Measurements from ENCODE around the gene NDST1.

The NDST1 gene

DNA sequence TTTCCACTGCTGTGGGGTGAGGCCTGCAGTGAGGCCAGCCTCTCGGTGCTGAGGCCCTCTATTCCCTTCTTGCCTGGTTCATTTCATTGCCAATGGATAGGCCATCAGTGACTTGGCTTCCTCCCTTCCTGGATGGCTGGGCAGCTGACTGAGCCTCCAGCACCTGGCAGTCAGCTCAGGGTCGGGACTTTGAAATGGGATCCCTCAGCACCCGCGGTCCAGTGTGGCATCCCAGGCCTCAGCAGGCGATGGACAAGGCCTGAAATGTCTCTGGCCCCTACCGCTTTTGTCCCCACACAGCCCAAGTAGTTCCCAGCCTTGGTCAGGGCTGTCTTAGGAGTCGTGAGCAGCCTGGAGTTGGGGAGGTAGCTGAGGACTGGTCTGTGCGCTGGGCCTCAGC, 17.2 kb downstream of the NDST1 start:
- no peak for FAIRE-seq

- no peak for FAIRE-seq
Observed at GRCh38 chr5:150525781-150526180, 17.9 kb downstream of the NDST1 start.

DNA sequence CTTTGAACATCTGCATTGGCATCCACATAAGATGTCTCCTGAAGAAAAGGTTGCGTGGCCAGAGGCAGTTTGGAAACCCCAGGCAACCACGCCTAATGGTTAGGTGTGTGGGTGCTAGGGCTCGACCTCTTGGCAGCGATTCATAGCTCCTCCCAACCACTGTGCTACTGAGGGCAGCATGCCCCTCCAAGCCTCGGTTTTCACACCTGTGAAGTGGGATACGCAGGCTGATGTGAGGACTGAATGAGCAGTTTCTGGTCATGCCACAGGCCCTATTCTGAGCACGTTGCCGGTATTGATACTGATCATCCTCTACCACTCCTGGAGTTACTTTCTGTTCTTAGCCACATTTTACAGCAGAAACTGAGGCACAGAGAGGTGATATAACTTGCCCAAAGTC, 19.1 kb downstream of the NDST1 start:
- no peak for FAIRE-seq

GRCh38 chr5:150527808-150528207, 19.9 kb downstream of the NDST1 start:
- FAIRE-seq = no peak

- no peak for FAIRE-seq
Observed at GRCh38 chr5:150528924-150529546, 21.1 kb downstream of the NDST1 start.

GRCh38 chr5:150529555-150529954, 21.6 kb downstream of the NDST1 start:
- FAIRE-seq = no peak

- no peak for FAIRE-seq
Observed at GRCh38 chr5:150530423-150530822, 22.5 kb downstream of the NDST1 start.

- no peak for FAIRE-seq
Observed at GRCh38 chr5:150530951-150531588, 23.1 kb downstream of the NDST1 start.

GRCh38 chr5:150531686-150532085, 23.8 kb downstream of the NDST1 start:
- no peak for FAIRE-seq

DNA sequence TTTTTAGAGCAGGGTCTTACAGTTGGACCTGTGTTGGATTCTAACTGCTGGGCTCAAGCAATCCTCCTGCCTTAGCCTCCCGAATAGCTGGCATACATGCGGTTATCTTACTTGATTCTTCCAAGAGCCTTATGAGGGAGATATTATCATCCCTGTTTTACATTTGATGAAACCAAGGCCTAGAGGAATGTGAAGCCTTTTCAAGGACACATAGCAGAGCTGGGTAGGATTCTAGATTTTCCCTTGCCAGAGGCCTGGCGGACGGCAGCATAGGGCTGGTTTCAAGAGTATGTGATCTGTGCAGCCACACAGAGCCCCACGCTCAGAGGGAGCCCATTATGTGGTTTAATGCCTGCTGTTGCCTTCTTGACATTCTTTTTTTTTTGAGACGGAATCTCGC, 24.2 kb downstream of the NDST1 start:
- no peak for FAIRE-seq

DNA sequence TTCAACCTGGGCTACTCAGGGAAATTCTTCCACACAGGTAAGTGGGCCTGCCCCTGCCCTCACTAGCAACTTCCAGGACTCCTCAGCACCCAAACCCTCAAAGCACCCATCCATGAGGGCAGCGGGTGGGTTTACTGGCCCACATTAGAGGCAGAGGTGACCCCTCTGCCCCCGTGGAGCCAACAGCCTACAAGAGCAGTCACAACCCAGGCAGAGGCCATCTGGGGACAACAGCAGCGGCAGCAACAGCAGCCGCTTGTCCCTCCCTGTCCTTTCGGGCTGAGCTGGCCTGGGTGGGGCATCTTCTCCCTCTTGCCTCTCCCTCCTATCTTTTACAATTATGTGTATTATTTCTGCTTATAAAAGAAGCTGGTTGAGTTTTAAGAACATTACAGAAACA, 25.1 kb downstream of the NDST1 start:
- FAIRE-seq = no peak

- FAIRE-seq = no peak
Observed at GRCh38 chr5:150534811-150535210, 26.9 kb downstream of the NDST1 start.

DNA sequence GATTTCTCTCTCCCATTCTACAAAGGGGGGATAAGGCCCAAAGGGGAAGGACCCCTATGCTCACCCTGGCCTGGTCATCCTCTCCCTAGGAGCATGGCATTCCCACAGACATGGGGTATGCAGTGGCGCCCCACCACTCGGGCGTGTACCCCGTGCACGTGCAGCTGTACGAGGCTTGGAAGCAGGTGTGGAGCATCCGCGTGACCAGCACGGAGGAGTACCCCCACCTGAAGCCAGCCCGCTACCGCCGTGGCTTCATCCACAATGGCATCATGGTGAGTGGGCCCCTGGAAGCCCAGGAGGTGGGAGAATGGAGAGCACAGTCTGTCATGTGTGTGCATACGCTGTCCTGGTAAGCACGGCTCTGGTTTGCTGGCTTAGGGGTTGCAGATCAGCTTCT, 27.7 kb downstream of the NDST1 start:
- FAIRE-seq = no peak

DNA sequence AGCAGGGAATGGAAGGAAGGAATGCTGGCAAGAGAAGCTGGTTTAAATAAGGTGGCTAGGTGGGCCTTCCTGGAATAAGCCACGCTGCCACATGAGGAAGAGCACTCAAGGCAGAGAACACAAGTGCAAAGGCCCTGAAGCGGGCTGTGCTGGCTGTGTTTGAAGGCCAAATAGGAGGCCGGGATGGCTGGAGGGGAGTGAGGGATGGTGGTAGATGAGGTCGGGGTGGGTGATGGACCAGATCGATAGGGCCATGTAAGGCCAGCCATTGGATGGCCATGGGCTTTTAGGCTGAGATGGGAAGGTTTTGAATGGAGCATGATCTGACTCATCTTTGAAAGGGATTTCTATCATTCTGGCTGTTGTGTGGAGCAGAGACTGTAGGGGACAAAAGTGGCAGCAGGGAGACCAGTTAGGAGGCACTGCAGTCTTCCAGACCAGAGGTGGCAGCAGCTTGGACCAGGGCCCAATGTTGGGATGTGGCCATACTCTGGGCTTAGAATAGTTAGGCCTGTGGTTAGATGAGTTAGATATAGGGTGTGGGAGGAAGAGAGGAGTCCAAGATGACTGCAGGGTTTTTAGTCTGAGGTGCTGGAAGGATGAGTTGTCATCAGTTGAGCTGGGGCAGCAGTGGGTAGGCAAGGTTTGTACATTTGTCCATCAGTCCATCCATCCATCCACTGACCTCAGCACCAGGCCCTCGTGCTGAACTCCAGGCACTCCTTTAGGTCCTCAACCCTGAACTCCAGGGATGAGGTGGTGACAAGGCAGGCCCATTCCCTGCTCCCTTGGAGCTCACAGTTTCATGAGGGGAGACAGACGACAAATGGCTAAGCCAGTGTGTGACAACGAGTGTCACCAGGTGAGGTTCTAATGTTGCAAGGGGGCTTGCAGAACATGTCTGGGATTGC, 30.3 kb downstream of the NDST1 start:
- no peak for FAIRE-seq

DNA sequence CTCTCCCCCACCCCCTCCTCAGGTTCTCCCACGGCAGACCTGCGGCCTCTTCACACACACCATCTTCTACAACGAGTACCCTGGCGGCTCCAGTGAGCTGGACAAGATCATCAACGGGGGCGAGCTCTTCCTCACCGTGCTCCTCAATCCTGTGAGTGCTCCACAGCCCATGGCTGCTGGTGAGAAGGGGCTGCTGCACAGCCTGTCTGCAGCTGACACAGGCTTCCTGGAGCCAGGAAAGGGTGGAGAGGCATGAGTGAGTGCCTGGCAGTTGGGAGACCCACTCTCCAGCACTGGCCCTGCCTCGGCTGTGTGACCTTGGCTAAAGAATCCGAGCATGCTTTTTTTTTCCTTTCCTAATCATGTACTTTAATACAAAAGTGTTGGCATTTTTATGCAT, 31.3 kb downstream of the NDST1 start:
- no peak for FAIRE-seq

GRCh38 chr5:150540042-150540441, 32.1 kb downstream of the NDST1 start:
- no peak for FAIRE-seq

DNA sequence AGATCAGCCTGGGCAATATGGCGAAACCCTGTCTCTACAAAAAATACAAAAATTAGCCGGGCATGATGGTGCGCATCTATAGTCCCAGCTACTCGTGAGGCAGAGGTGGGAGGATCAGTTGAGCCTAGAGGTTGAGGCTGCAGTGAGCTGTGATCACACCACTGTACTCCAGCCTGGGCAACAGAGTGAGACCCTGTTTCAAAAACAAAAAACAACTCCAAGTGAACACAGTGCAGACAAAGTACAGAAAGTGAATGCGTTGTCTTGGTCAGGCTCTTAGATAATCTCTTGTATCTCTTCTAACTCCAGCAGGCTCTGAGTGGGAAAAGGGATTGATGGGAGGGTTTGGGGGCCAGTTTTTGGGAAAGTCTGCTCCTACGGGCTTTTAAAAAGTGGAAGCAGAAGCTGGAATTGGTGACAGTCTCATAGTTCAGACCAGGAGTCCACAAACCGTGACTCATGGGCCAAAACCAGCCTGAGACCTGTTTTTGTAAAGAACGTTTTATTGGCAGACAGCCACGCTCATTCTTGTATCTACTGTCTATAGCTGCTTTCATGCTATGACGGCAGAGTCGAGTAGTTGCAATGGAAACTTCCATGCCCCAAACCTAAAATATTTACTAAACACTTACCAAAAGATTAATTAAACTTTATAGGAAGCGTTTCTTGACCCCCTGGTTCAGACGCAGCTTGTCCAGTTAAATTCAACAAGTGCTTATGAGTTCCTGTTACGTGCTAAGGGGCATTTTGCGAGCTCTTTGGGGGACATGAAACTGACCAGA, 32.9 kb downstream of the NDST1 start:
- FAIRE-seq = no peak

DNA sequence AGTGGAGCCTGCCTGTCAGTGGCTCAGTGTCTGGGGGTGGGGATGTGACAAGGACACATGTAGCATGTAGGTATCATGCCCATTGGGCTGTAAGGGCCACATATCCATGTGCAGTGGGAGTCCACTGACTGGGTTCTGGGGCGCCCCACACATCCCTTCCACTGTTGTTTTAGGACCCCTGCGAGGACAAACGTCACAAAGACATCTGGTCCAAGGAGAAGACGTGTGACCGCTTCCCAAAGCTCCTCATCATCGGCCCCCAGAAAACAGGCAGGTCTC, 33.4 kb downstream of the NDST1 start:
- no peak for FAIRE-seq

DNA sequence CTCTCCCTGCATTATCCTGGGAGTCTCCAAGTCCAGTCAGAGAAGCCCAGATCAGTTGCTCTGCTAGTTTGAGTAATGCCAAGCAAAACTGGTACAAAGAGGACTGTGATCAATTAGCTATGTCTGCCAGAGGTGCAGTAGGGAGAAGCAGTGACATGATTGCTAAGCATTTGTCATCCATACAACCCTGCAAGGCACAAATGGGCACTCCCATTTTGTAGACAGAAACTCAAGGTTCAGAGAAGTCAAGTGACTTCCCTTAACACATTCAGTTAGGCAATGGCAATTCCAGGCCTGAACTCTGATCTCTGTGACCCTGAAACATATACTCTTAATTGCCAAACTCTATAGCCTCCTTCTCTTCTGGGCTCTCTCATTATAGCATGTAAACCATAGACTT, 34.0 kb downstream of the NDST1 start:
- no peak for FAIRE-seq

- no peak for FAIRE-seq
Observed at GRCh38 chr5:150542933-150543445, 35.1 kb downstream of the NDST1 start.

- no peak for FAIRE-seq
Observed at GRCh38 chr5:150544611-150545219, 36.8 kb downstream of the NDST1 start.

DNA sequence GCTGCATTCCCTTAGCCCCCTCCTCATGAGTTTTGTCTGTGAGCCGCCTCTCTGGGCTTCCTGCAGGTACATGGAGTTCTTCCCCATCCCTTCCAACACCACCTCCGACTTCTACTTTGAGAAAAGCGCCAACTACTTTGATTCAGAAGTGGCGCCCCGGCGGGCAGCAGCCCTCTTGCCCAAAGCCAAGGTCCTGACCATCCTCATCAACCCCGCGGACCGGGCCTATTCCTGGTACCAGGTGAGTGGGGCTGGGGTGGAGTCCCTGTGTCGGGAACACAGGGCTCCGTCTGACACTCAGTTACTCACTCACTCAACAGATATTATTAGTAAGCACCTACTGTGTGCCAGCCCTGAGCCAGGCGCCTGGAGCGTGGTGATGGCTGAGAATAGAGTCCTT, 37.3 kb downstream of the NDST1 start:
- no peak for FAIRE-seq

DNA sequence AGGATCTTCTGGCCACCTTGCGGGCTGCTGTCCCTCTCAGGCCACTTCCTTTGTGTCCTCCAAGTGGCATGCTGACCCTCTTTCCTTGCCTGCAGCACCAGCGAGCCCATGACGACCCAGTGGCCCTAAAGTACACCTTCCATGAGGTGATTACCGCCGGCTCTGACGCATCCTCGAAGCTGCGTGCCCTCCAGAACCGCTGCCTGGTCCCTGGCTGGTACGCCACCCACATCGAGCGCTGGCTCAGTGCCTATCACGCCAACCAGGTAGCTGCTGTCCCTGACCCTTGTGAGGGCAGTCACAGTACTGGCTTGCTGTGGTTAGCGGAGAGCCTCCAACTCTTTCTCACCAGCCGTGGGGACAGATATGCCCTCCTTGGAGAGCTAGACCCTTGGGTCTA, 40.2 kb downstream of the NDST1 start:
- no peak for FAIRE-seq

Measured in colon (tissue), 2 donors.